K562 (cell line): ENCODE measurements around the gene ABHD16A. TPM values are rescaled to one million over a fixed set of nuclear protein-coding genes. Genes with fewer than 3 reads are reported as not detected.
A peak's percentile ranks its signal among the peaks of the same experiment; 100 is the strongest.

ENCODE experiments used
- CGGBP1 ChIP-seq: fragments of 250-450 bp; sonication (Bioruptor Pico); IDR thresholded peaks from 2 replicates; pipeline ENCODE4 v1.9.0; 2021; ENCODE audit warnings: mild to moderate bottlenecking
- CREB3L1 ChIP-seq: fragments of 450-650 bp; IDR thresholded peaks from 2 replicates; pipeline ENCODE4 v1.6.1; 2014; ENCODE audit warnings: low read depth, mild to moderate bottlenecking, moderate library complexity, borderline replicate concordance
- FIP1L1 ChIP-seq: fragments of 200-400 bp; formaldehyde crosslinking; IDR thresholded peaks from 2 replicates; pipeline ENCODE4 v1.6.1; 2018; ENCODE audit warnings: mild to moderate bottlenecking, low read depth, low read length; ENCODE audit not compliant: poor library complexity, severe bottlenecking
- KDM1A ChIP-seq, 2 experiments: fragments of 450-650 bp; IDR thresholded peaks; 2 replicates each; pipeline ENCODE4 v1.6.1; 2016; ENCODE audit warnings: mild to moderate bottlenecking in 2 of 2
- OTX1 ChIP-seq: fragments of 450-650 bp; formaldehyde crosslinking; IDR thresholded peaks from 2 replicates; pipeline ENCODE4 v1.4.0; 2022; ENCODE audit warnings: mild to moderate bottlenecking
- RBM39 ChIP-seq: fragments of 200-400 bp; formaldehyde crosslinking; optimal IDR thresholded peaks from 2 replicates; pipeline ENCODE3; 2018; ENCODE audit warnings: low read depth, low read length
- SMARCA5 ChIP-seq: fragments of 450-650 bp; IDR thresholded peaks from 2 replicates; pipeline ENCODE4 v1.6.1; 2016
- XRCC4 ChIP-seq: IDR thresholded peaks from one replicate; pipeline ENCODE4 v1.6.1; 2011; ENCODE audit not compliant: insufficient read depth, insufficient read length; ENCODE audit errors: extremely low read depth
- ZBTB40 ChIP-seq, 2 experiments: fragments of 450-650 bp in 1 of 2; sonication (generic) in 1 of 2; formaldehyde crosslinking in 1 of 2; IDR thresholded peaks; 2 replicates each; pipeline versions ENCODE4 v1.7.1 to v1.9.0; 2016 to 2022; ENCODE audit warnings: inconsistent platforms in 1 of 2, mild to moderate bottlenecking in 1 of 2, missing genetic modification reagents in 1 of 2
- ZC3H11A ChIP-seq: IDR thresholded peaks from 2 replicates; pipeline ENCODE4 v1.6.1; 2012; ENCODE audit warnings: low read depth, low read length, improper control_type of control experiment
- ZFP30 ChIP-seq: fragments of 250-450 bp; sonication (Bioruptor Pico); IDR thresholded peaks from 2 replicates; pipeline ENCODE4 v1.8.0; 2022; ENCODE audit warnings: moderate library complexity, mild to moderate bottlenecking, inconsistent platforms, borderline replicate concordance
- ZNF146 ChIP-seq: IDR thresholded peaks from one replicate; pipeline ENCODE4 v1.6.1; 2018; ENCODE audit warnings: missing compliant biosample characterization; ENCODE audit not compliant: unreplicated experiment
- ZNF324 ChIP-seq: fragments of 250-450 bp; sonication (Bioruptor Pico); IDR thresholded peaks from 2 replicates; pipeline ENCODE4 v1.4.0; 2020; ENCODE audit warnings: mild to moderate bottlenecking
- ZNF699 ChIP-seq: fragments of 250-450 bp; sonication (Bioruptor Pico); IDR thresholded peaks from 2 replicates; pipeline ENCODE4 v1.8.0; 2021; ENCODE audit warnings: mild to moderate bottlenecking, moderate library complexity; ENCODE audit not compliant: insufficient replicate concordance
- polyA plus RNA-seq, 8 experiments: library from polyadenylated mRNA; depleted of rRNA in 4 of 8; stranded (reverse) in 5 of 8; unstranded in 3 of 8; fragments of >200 nt; fragmentation: Nextera tagmentation in 2 of 8; fragmentation: Illumina TruSeq in 1 of 8; extraction: Ambion mirVana in 2 of 8; extraction: Trizol in 1 of 8; gene quantifications; 2 replicates each; pipeline versions ENCODE4 v1.2.1 to v1.2.3, GENCODE V29; 2011 to 2014; ENCODE audit warnings: inconsistent platforms in 1 of 8, missing spikeins in 1 of 8
- total RNA-seq, 7 experiments: library from RNA; depleted of rRNA in 6 of 7; stranded (reverse); fragments of >200 nt in 6 of 7; fragmentation: Illumina TruSeq in 2 of 7; extraction: Trizol in 2 of 7; gene quantifications; 2 replicates each; pipeline versions ENCODE4 v1.2.1 to v1.2.3, GENCODE V29; 2011 to 2021; ENCODE audit warnings: low replicate concordance in 1 of 7
- TF ChIP-seq, protein P1 (sequence below): conservative IDR thresholded peaks from 2 replicates; pipeline ENCODE4 v1.6.1; 2011; ENCODE audit warnings: low read depth, mild to moderate bottlenecking, low read length; ENCODE audit not compliant: control insufficient read depth

The ABHD16A gene
- total and polyA plus RNA-seq, 9 of the 15 experiments (the other 6 are each of a cell fraction or from before 2014, with no cell fraction given) = 25.8 to 120 (median 81.6) TPM

- TF ChIP-seq ZBTB40 (IDR thresholded peaks at IDR 0.05) (peak; percentile 98), ZBTB40 (CRISPR knock-in tag; IDR thresholded peaks at IDR 0.05) (no peak), CGGBP1 (CRISPR knock-in tag) (peak; percentile 80; the same call in 1 of the 2 replicates), XRCC4 (no peak), RBM39 (peak; percentile 78), ZNF699 (CRISPR knock-in tag) (no peak), FIP1L1 (peak; percentile 87), OTX1 (CRISPR knock-in tag) (peak; percentile 85), SMARCA5 (no peak), CREB3L1 (peak; percentile 77), ZNF324 (peak; percentile 25; the same call in 1 of the 2 replicates), ZFP30 (CRISPR knock-in tag) (no peak), ZC3H11A (no peak), KDM1A (IDR thresholded peaks at IDR 0.05) (no peak), ZNF146 (CRISPR knock-in tag) (no peak)
- TF ChIP-seq, protein P1, sequence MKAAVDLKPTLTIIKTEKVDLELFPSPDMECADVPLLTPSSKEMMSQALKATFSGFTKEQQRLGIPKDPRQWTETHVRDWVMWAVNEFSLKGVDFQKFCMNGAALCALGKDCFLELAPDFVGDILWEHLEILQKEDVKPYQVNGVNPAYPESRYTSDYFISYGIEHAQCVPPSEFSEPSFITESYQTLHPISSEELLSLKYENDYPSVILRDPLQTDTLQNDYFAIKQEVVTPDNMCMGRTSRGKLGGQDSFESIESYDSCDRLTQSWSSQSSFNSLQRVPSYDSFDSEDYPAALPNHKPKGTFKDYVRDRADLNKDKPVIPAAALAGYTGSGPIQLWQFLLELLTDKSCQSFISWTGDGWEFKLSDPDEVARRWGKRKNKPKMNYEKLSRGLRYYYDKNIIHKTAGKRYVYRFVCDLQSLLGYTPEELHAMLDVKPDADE = peak; percentile 98
Measured at GRCh38 chr6:31665501-31666336, 37.4 kb downstream of the ABHD16A start, which contains the start of gene CSNK2B (continued).
